Keratinocyte (primary cell): ENCODE results near the gene TPI1.

Source experiments
- CTCF ChIP-seq, 3 experiments: IDR thresholded peaks in 1 of 3; conservative IDR thresholded peaks in 1 of 3; optimal IDR thresholded peaks in 1 of 3; 2 replicates in 2 of 3; 3 replicates in 1 of 3; pipeline versions ENCODE3 to v1.5.1; 2011; ENCODE audit warnings: low read length in 3 of 3, mild to moderate bottlenecking in 3 of 3, moderate library complexity in 2 of 3, control low read depth in 1 of 3, inconsistent platforms in 1 of 3; ENCODE audit not compliant: insufficient read depth in 2 of 3; ENCODE audit errors: extremely low read depth in 1 of 3
- EZH2 ChIP-seq: IDR thresholded peaks from one replicate; pipeline ENCODE4 v1.6.1; 2012; ENCODE audit warnings: inconsistent platforms, mild to moderate bottlenecking, low read length, moderate library complexity

DNA sequence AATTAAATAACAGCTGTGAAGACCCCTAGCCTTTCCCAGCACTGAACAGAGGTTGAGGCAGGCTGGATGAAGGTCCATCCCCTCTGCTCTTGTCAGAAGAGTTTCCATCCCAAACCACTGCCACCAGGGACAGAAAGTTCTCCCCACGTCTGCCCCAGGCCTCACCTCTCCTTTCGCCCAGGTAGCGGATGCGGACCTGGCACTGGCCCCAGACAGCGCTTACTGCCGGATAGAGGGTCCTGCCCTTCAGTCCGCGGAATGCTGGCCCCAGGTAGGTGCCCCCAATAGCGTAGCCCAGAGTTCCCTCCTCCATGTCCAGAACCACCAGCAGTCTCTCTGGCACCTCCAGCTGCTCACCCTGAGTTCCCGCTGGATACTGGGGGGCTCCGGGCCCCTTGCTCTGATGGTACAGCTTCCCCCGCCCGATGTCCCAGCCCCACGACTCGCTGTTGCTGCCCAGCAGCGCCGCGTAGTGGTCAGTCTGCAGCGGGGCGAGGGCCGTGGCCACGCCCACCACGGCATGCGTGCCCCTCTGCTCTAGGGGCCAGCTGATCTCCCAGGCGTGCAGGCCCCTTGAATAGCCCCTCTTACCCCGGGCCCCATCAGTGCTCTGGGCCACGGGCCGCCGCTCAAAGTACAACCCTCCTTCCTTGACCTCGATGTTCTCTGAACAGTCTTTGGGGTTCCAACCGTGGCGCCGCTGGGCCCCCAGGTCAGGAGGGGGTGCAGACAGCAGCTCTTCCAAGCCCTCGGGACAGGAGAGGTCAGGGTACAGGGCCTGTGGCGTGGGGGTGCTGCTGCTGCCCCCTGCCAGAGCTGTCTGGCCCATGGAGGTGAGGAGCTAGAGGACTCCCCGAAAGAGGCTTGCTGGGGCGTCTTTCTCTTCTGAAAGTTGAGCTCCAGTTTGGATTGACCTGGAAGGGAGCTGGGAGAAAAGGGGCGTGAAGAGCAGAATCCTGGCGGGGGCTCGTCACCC lies 5.0 kb downstream of the TPI1 start:
- peak; percentile 81 to 99 (median 99) for TF ChIP-seq CTCF (optimal IDR thresholded peaks at IDR 0.05 in 1 of 3, IDR thresholded peaks at IDR 0.05 in 1 of 3, conservative IDR thresholded peaks at IDR 0.05 in 1 of 3; ENCODE audit: extremely low read depth in 1 of 3, insufficient read depth in 2 of 3, low read length in 3 of 3)
- no peak for TF ChIP-seq EZH2
